Ramos (cell line): Measurements from ENCODE around the gene CCNT2.
"Not testable (repeated sequence)": the region's sequence is repeated elsewhere in the genome, so short reads cannot be mapped to it uniquely, and the experiment has no call there.

Experiments used
- in situ Hi-C: fragments of 300-500 bp; cut with MboI; formaldehyde crosslinking; loops from one replicate; pipeline ENCODE4 v1.14.3; 2022; ENCODE audit warnings: low sequenced_read_pairs; ENCODE audit not compliant: unreplicated experiment

The CCNT2 gene

DNA sequence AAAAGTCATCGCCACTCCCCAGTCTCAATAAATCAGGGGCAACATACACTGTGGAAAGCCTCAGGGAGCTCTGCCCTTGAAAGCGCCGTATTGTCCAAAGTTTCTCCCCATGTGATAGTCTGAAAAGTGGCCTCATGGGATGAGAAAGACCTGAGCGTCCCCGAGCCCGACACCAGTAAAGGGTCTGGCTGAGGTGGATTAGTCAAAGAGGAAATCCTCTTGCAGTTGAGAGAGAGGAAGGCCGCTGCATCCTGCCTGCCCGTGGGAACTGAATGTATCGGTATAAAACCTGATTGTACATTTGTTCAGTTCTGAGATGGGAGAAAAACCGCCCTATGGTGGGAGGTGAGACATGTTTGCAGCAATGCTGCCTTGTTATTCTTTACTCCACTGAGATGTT, 48.5 kb downstream of the CCNT2 start:
- in situ Hi-C loops = not testable (repeated sequence)

DNA sequence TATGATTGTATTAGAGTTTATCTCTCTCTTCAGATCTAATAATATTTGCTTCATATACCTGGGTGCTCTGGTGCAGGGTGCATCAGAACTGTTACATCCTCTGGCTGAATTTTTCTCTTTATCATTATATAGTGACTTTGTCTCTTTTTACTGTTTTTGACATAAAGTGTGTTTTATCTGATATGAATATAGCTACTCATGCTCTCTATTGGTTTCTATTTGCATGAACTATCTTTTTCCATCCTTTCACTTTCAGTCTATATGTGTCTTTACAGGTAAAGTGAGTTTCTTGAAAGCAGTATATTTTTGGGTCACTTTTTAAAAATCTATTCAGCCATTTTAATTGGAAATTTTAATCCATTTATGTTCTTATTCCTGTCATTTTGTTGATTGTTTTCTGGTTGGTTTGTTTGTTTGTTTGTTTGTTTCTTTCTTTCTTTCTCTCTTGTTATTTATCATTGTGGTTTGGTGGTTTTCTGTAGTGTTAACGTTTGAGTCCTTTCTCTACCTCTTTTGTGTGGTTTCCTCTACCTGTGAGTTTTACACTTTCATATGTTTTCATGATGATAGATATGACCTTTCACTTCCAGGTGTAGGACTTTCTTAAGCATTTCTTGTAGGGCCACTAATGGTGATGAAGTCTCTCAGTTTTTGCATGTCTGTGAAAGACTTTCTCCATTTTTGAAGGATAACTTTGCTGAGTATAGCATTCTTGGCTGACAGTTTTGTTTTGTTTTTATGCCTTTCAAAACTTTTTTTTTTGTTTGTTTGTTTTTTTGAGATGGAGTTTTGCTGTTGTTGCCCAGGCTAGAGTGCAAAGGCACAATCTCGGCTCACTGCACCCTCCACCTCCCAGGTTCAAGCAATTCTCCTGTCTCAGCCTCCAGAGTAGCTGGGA, 54.9 kb downstream of the CCNT2 start:
- in situ Hi-C loops = no loop called here

DNA sequence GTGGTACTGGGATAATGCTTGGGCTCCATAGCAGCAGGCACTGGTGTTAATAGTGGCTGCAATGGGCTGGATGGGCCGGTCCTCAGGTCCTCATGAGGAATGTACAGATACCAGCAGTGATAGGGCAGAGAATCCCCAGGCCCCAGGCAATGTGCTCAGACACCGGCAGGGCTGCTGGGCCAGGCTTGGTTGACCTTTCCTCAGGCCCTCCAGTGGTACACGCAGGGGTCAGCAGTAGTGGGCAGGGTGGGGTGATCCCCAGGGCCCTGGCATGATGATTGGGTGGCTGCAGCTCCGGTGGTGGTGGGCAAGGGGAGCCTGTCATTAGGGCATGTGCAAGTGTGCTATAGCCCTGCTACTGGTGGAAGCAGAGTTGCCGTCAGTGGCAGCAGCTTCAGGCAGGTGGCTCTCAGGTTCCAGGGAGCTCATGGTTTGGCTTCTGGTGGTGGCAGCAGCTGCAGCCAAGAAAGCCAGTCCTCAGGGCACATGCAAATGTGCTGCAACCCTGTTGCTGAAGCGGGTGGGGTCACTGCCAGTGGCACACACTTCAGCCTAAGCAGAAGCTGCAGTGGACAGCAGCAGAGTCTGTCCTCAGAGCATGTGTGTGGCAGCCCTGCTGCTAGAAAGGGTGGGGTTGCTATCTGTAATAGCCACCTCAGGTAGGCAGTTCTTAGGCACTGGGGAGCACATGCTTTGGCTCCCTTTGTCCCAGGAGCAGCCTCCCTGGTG, 56.8 kb downstream of the CCNT2 start:
- in situ Hi-C loops = no loop called here

DNA sequence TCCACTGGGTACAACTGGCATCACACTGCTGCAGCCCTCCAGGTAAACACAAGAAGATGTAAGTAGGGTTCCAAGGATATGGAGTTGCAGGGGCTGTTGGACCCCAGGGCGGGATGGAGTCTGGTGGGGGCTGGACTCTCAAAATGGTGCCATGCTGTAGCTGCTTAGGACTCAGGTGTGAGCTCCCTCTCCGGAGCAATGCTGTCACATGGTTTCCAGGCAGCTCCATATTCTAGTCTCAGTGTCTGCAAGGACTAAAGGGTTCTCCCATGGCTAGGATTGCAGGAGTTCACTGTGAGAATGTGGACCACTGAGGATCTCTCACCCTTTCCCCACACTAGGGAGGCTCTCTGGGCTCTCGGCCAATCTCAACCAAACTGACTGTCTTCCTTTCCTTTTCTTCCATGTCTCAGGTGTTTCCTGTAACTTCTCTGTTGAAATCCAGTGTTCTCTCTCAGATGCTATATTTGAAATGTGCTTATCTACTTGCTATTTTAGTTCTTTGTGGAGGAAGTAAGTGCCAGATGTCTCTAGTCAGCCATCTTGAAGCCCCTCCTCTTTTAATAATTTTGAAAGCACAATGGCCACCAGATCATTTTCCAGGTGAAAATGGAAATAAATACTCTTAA, 57.6 kb downstream of the CCNT2 start:
- in situ Hi-C loops = no loop called here

DNA sequence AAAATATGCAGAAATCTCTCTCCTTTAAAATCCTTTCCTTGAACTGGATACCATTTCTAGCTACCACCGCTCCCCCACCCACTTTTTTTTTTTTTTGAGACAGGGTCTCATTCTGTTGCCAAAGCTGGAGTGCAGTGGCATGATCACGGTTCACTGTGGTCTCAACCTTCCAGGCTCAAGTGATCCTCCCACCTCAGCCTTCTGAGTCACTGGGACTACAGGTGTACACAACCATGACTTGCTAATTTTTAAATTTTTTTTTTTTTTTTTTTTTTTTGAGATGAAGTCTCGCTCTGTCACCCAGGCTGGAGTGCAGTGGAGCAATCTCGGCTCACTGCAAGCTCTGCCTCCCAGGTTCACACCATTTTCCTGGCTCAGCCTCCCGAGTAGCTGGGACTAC, 58.5 kb downstream of the CCNT2 start:
- in situ Hi-C loops = not testable (repeated sequence)

DNA sequence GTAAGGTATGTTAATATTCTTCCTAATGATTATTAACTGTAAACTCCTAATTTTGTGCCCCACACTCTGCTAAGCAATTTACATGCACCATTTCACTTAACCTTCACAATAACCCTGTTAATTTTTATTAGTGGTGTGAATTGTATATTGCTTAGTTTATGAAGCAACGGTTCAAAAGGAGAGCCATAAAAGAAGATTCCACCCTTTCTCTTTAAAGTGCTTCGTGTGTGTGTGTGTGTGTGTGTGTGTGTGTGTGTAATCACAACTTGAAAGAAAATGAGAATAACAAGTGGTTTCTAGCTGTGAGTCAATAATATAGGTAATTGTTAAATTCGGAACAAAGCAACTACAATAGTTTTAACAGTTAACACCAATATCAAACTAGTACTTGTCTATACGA, 60.6 kb downstream of the CCNT2 start:
- in situ Hi-C loops = no loop called here

DNA sequence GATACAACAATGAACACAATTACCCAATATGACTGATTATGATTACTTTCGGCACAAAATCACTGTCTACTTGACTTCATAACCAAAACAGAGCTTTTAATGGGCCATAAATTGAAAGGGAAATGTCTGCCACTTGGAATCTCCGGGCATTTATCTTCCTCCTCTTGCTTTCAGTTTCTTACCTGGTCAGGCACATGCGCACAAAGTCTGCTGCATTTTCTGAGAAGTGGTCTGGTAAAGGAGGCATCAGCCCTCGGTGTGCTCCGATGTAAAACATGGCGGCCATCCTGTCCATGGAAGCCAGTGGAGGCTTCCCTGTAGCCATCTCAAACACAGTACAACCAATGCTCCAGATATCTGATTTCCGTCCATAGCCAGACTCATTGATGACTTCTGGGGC, 62.0 kb downstream of the CCNT2 start:
- in situ Hi-C loops = no loop called here

DNA sequence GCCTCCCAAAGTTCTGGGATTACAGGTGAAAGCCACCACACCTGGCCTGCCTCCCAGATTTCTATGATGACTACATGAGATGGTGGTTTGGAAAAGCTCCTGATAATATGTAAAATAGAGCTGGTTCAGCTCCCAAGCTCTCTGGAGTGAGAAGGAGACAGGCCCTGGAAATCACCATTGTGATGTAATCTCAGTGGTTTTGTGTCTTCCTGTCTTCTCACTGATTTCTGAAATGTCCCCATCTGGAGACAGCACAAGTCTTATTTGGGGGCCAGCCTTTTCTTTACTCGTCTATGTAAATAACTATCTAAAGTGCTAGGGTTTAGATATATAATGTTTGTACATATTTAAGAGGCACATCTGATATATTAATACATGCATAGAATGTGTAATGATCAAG, 64.0 kb downstream of the CCNT2 start:
- in situ Hi-C loops = no loop called here

DNA sequence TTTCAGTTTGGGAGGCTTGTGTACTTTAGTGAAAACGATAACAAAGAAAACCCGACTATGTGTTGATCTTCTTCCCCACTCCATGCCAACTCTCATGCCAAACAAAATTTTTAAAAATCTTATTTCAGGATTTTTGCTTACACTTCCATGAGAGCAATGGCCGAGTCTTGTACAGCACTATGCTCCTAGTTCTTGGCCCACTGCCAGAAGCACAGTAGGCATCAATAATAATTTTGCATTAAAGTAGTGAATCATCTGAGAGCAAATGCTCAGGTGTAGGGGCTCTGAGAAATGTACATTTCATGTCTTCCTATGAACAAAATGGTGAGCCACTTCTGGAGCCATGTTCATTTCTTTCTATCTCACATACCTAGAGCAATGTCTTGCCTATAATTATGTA, 66.4 kb downstream of the CCNT2 start:
- in situ Hi-C loops = no loop called here

DNA sequence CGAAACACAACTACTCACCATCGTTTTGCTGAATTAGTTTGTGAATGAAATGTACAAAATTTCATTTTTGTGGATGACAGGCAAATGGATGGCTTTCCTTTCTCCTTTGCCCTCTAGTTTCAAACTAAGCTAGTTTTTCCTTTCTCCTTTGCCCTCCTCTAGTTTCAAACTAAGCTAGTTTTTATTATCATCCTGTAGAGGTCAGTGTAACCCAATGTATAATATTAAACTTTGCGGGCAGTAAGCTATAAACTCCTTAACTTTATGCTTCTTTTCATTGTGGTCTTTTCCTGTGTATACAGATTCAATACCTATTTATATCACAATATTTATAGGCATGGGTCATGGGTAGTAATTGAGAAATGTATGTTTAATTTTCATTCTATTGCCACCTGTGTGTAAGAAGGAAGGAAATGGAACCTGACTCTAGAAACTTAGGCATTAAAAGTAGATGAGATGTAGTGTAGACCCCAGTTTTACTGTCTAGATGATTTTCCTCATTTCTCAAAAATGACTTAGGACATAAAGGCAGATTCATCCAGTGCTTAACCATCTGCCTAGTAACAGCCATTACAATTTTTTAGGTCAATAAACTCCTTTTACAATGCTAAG, 70.5 kb downstream of the CCNT2 start:
- in situ Hi-C loops = no loop called here

DNA sequence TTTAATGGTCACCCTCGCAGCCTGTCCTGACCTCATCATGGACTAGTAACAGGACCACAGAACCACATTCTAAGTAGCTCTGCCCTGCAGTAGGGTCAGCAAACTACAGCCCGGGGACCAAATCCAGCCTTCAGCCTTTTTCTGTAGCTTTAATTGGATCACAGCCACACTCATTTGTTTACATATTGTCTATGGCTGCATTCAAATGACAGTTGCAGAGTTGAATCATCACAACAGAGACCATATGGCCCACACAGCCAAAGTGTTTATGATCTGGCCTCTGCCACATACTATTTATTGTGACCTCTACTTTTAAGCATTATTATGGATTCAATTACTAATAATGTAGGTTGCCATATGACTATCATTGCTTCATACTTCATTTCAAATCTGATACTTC, 80.9 kb downstream of the CCNT2 start:
- in situ Hi-C loops = no loop called here

DNA sequence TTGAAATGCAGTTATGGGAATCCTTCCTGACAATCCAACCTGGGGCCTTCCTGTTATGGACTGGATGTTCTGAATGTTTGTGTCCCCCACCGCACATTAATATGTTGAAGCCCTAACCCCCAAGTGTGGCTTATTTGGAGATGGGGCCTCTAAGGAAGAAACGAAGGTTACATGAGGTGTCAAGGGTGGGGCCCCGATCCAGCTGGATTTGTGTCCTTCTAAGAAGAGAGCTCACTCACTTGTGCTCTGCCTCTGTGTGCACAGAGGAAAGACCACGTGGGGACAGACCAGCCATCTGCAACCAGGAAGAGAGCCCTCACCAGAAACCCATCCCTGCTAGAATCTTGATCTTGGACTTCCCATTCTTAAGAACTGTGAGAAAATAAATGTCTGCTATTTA, 84.2 kb downstream of the CCNT2 start:
- in situ Hi-C loops = loop anchor here (10.0 kb wide), 1 partner anchor 712 kb away; no protein-coding TSS in a partner anchor

DNA sequence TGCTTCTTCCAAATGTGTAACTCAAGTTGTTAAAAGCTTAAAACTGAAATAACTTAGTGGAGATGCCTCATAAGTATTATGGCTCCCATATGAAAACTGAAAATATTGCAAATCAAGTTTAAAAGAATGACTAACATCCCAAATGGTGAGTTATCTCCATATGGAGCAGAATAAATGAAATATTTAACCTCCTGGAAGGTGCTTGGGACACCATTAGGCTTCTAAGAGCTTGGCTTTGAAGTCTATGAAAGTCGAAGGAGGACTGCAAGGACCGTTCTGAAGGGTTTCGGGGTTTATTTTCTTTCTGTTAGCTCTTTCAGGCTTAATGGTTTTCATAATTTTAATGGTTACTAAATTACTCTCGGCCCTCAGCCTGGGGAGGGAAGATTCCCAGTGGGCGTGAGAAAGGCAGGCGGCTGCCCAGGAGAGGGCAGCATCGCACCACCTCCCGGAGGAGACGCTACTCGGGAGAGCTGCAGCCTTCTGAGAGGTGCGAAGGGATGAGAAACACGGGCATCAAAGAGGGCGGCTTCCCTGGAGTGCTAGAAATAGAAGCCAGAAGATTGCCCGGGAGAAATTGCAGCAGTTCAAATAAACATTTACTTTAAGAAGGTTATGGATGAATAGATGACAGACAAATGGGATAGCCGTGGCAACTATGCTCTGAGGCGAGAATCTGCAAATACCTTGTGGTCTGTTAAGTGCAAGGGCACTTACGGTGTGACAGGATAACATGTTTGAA, 85.6 kb downstream of the CCNT2 start:
- in situ Hi-C loops = loop anchor here (10.0 kb wide), 1 partner anchor 711 kb away; no protein-coding TSS in a partner anchor

DNA sequence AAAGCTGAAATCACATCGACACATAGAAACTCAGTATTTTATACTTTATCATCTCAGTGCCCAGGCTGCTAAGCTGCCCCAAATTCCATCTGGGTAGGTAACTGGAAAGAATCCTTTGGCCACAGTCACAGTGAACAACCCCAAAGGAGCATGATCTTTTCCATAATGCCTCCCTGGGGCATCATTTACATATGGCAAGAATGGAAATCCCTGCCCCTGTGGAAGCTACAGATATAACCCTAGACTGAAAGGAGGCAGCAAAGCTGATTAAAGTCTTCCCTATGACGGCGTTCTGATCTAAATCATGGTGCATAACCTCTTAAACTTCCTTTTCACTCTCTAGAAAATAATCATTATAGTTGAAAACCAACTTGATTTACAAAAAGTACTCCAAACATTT, 87.1 kb downstream of the CCNT2 start:
- in situ Hi-C loops = loop anchor here (10.0 kb wide), 1 partner anchor 709 kb away; no protein-coding TSS in a partner anchor
